ENCODE results near the gene KCTD21.
"Not testable (repeated sequence)": the region's sequence is repeated elsewhere in the genome, so short reads cannot be mapped to it uniquely, and the experiment has no call there.

KCTD21 gene

GRCh38 chr11:78175862-78176261, 12.6 kb downstream of the KCTD21 start:
- not testable (repeated sequence) for DNase-seq (ENCODE audit: low spot score)

- no peak for DNase-seq (ENCODE audit: low spot score)
Measured at GRCh38 chr11:78171951-78172350, 16.5 kb downstream of the KCTD21 start.

- DNase-seq (ENCODE audit: low spot score): no peak
Measured at GRCh38 chr11:78170874-78171549, 17.4 kb downstream of the KCTD21 start.

- no peak for DNase-seq (ENCODE audit: low spot score)
Measured at GRCh38 chr11:78170413-78170812, 18.0 kb downstream of the KCTD21 start.

- no peak for DNase-seq (ENCODE audit: low spot score)
Measured at GRCh38 chr11:78168539-78169477, 19.6 kb downstream of the KCTD21 start.

- no peak for DNase-seq (ENCODE audit: low spot score)
Measured at GRCh38 chr11:78166855-78167469, 21.5 kb downstream of the KCTD21 start.

GRCh38 chr11:78164471-78164870, 24.0 kb downstream of the KCTD21 start:
- DNase-seq (ENCODE audit: low spot score): no peak

GRCh38 chr11:78163828-78164227, 24.6 kb downstream of the KCTD21 start:
- no peak for DNase-seq (ENCODE audit: low spot score)

GRCh38 chr11:78161962-78162371, 26.5 kb downstream of the KCTD21 start:
- DNase-seq (ENCODE audit: low spot score): no peak

- DNase-seq (ENCODE audit: low spot score): no peak
Measured at GRCh38 chr11:78161346-78161745, 27.1 kb downstream of the KCTD21 start.

GRCh38 chr11:78160557-78160956, 27.9 kb downstream of the KCTD21 start:
- DNase-seq (ENCODE audit: low spot score): no peak

GRCh38 chr11:78158987-78159652, 29.3 kb downstream of the KCTD21 start:
- no peak for DNase-seq (ENCODE audit: low spot score)

- DNase-seq (ENCODE audit: low spot score): no peak
Measured at GRCh38 chr11:78156127-78156844, 32.1 kb downstream of the KCTD21 start.

GRCh38 chr11:78151804-78152203, 36.6 kb downstream of the KCTD21 start:
- DNase-seq (ENCODE audit: low spot score): no peak

- no peak for DNase-seq (ENCODE audit: low spot score)
Measured at GRCh38 chr11:78150754-78151153, 37.7 kb downstream of the KCTD21 start.

- no peak for DNase-seq (ENCODE audit: low spot score)
Measured at GRCh38 chr11:78150346-78150745, 38.1 kb downstream of the KCTD21 start.

- no peak for DNase-seq (ENCODE audit: low spot score)
Measured at GRCh38 chr11:78149646-78150045, 38.8 kb downstream of the KCTD21 start.

GRCh38 chr11:78147807-78148206, 40.6 kb downstream of the KCTD21 start:
- no peak for DNase-seq (ENCODE audit: low spot score)

GRCh38 chr11:78145511-78146025, 42.9 kb downstream of the KCTD21 start:
- DNase-seq (ENCODE audit: low spot score): no peak

- DNase-seq (ENCODE audit: low spot score): no peak
Measured at GRCh38 chr11:78140392-78141077, 47.9 kb downstream of the KCTD21 start.

All from D341Med (cell line).